Stomach smooth muscle (tissue), 2 donors: ENCODE results near the gene ZBTB7C.

Source experiments
- H3K27ac ChIP-seq: one replicate; pipeline ENCODE4 v1.7.0; 2013; ENCODE audit warnings: mild to moderate bottlenecking, low read length, inconsistent platforms
- H3K27me3 ChIP-seq, 2 donors: one replicate each; pipeline ENCODE4 v1.7.0; 2013; ENCODE audit warnings: low read length in 2 of 2; ENCODE audit not compliant: insufficient read depth in 2 of 2, control insufficient read depth in 1 of 2
- H3K36me3 ChIP-seq, 2 donors: one replicate each; pipeline ENCODE4 v1.7.0; 2013; ENCODE audit warnings: low read length in 2 of 2; ENCODE audit not compliant: control insufficient read depth in 2 of 2, insufficient read depth in 2 of 2
- H3K4me1 ChIP-seq: one replicate; pipeline ENCODE4 v1.7.0; 2013; ENCODE audit warnings: low read length; ENCODE audit not compliant: control insufficient read depth, insufficient read depth
- H3K4me3 ChIP-seq, 2 donors: one replicate each; pipeline ENCODE4 v1.7.0; 2013; ENCODE audit warnings: low read length in 2 of 2
- H3K9ac ChIP-seq, 2 donors: one replicate each; pipeline ENCODE4 v1.7.0; 2013; ENCODE audit warnings: low read length in 2 of 2, mild to moderate bottlenecking in 1 of 2
- H3K9me3 ChIP-seq, 2 donors: one replicate each; pipeline ENCODE4 v1.7.0; 2013; ENCODE audit warnings: low read length in 2 of 2; ENCODE audit not compliant: control insufficient read depth in 2 of 2
- donor health status: healthy.
- donor health status: Pancreatic carcinoma.

Gene ZBTB7C

DNA sequence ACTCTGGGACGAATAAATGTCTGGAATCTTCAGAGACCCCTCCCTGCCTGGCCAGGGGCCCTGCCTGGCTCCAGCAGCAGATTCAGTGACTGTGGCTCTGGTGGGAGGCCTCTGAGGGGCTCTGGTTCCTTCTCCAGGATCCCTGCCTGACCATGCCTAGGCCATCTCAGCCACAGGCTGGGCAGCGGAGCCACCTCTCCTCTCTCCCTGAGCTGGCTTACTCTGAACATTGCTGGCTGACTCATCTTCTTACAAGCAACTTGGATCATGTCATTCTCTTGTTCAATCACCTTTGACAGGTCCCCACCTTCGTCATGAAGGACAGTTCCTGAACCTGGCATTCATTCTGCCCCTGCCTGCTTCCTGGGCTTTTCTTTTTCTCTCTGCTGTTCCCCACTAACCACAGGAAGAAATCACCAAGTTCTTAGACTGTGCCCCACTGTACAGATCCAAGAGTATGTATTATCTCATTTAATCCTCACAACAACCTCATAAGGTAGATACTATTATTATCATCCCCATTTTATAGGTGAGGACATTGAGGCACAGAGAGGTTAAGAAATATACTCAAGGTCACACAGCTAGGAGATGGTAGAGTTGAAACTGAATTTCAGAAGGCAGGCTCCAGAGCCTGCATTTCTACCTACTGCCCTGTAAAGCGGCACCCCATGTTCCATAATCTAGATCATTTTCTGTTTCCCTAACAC lies 323.2 kb downstream of the ZBTB7C start:
- Histone ChIP-seq H3K36me3 (no peaks in the 10 kb centered on the region), H3K27ac (no peak overlapping the region), H3K27me3 (no peaks in the 10 kb centered on the region), H3K4me3 (no peak overlapping the region), H3K9me3 (no peaks in the 10 kb centered on the region), H3K9ac (no peak overlapping the region), H3K4me1 (no peaks in the 10 kb centered on the region)

DNA sequence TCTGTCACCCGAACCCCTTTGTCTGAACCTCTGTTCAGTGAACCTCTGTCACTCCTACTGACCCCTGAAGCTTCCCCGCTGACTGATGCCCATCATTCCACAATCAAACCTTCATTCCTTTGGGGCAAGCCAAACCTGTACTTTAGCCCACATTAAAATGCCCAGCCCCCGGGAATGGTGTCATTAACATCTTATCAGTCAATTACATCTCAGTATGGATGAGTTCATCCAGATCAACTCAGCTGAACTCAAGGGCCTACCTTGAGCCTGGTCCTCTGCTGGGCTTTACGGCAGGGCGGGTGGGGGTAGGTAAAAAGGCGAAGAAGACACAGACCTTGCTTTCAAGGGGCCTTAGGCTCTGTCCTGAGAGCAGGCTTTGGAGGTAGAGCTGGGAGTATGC lies 324.3 kb downstream of the ZBTB7C start:
- no peaks in the 10 kb centered on the region for H3K9me3 ChIP-seq
- H3K27ac ChIP-seq: no peak overlapping the region

GRCh38 chr18:48084041-48084757 lies 325.0 kb downstream of the ZBTB7C start:
- Histone ChIP-seq H3K9me3 (no peaks in the 10 kb centered on the region), H3K27me3 (no peaks in the 10 kb centered on the region), H3K4me1 (no peaks in the 10 kb centered on the region), H3K36me3 (no peaks in the 10 kb centered on the region), H3K27ac (no peak overlapping the region), H3K9ac (no peak overlapping the region), H3K4me3 (no peak overlapping the region)

More for the DNA sequence above, 324.3 kb downstream of the ZBTB7C start:
- H3K36me3 ChIP-seq: no peaks in the 10 kb centered on the region
- no peak overlapping the region for H3K9ac ChIP-seq
- no peaks in the 10 kb centered on the region for H3K4me1 ChIP-seq
- no peaks in the 10 kb centered on the region for H3K27me3 ChIP-seq
- no peak overlapping the region for H3K4me3 ChIP-seq

DNA sequence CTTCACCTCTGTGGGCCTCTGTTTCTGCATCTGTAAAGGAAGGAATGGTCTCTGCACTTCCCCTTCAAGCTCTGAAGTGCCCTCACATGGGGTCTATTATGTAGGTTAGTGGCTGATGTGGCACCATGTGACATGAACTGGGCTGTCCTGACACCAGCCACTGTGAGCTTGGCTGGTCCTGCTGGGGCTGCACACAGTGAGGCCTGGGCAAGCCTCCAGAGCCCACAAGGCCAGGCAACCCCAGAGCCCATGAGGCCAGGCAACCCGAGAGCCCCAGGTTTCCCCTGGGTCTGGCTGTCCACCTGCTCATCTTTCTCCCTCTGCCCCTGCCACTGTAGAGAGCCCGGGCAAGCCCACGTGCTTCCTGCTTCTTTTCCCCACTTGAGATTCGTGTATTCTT lies 328.6 kb downstream of the ZBTB7C start:
- H3K36me3 ChIP-seq: no peaks in the 10 kb centered on the region
- no peaks in the 10 kb centered on the region for H3K27me3 ChIP-seq
- no peak overlapping the region for H3K4me3 ChIP-seq
- no peaks in the 10 kb centered on the region for H3K9me3 ChIP-seq
- H3K27ac ChIP-seq: no peak overlapping the region
- no peak overlapping the region for H3K9ac ChIP-seq
- H3K4me1 ChIP-seq: peaks cover 2% of the 10 kb centered on the region

GRCh38 chr18:48079885-48080284 lies 329.3 kb downstream of the ZBTB7C start:
- Histone ChIP-seq H3K27me3 (no peaks in the 10 kb centered on the region), H3K4me3 (no peak overlapping the region), H3K9ac (no peak overlapping the region), H3K36me3 (no peaks in the 10 kb centered on the region), H3K4me1 (peaks cover 2% of the 10 kb centered on the region), H3K9me3 (no peaks in the 10 kb centered on the region), H3K27ac (no peak overlapping the region)

DNA sequence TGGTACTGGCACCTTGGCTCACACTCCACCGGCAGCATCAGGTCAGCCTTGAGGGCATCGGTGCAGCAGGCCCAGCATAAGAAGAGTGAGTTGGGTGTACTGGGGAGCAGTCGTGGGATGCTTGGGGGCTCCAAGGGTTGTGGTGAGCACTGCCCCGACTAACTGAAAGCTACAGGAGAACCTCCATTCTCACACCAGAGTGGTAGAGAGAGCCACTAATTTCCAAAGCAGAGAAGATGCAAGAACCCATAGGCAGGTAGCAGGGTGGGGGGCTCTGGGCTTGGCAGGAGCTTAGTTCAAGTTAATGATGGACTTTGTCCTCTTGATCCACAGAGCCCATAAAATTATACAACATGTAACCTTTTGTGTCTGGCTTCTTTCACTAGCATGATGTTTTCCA lies 330.7 kb downstream of the ZBTB7C start:
- H3K4me3 ChIP-seq: no peak overlapping the region
- H3K9me3 ChIP-seq: no peaks in the 10 kb centered on the region
- no peaks in the 10 kb centered on the region for H3K27me3 ChIP-seq
- no peaks in the 10 kb centered on the region for H3K36me3 ChIP-seq
- H3K4me1 ChIP-seq: peaks cover 2% of the 10 kb centered on the region
- no peak overlapping the region for H3K27ac ChIP-seq
- no peak overlapping the region for H3K9ac ChIP-seq

DNA sequence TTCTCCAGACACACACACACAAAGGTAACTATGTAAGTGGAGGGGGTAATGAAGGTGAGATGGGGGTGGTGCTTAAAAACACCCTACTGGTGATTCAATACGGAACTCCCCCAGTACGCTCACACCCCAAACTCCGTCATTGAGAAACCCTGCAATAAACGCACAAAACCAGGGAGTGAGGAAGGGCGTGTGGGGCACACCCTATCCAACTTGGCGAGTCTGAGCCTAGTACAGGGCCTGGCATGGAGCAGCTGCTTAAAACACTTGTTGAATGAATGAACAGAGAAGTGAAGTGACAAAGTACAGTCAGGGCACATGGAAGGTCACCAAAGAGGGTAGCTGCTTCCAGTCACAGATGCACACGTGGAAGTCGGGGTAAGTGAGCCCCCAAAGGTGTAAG lies 331.9 kb downstream of the ZBTB7C start:
- Histone ChIP-seq H3K27ac (no peak overlapping the region), H3K27me3 (no peaks in the 10 kb centered on the region), H3K9me3 (no peaks in the 10 kb centered on the region), H3K36me3 (no peaks in the 10 kb centered on the region), H3K4me1 (peaks cover 2% of the 10 kb centered on the region), H3K9ac (no peak overlapping the region), H3K4me3 (no peak overlapping the region)

GRCh38 chr18:48076461-48076860 lies 332.7 kb downstream of the ZBTB7C start:
- Histone ChIP-seq H3K27ac (no peak overlapping the region), H3K27me3 (no peaks in the 10 kb centered on the region), H3K36me3 (no peaks in the 10 kb centered on the region), H3K9ac (no peak overlapping the region), H3K4me1 (peaks cover 2% of the 10 kb centered on the region), H3K4me3 (no peak overlapping the region), H3K9me3 (no peaks in the 10 kb centered on the region)

GRCh38 chr18:48075707-48076093 lies 333.5 kb downstream of the ZBTB7C start:
- Histone ChIP-seq H3K4me1 (peaks cover 2% of the 10 kb centered on the region), H3K4me3 (no peak overlapping the region), H3K9me3 (no peaks in the 10 kb centered on the region), H3K27me3 (no peaks in the 10 kb centered on the region), H3K36me3 (no peaks in the 10 kb centered on the region), H3K9ac (no peak overlapping the region), H3K27ac (no peak overlapping the region)

DNA sequence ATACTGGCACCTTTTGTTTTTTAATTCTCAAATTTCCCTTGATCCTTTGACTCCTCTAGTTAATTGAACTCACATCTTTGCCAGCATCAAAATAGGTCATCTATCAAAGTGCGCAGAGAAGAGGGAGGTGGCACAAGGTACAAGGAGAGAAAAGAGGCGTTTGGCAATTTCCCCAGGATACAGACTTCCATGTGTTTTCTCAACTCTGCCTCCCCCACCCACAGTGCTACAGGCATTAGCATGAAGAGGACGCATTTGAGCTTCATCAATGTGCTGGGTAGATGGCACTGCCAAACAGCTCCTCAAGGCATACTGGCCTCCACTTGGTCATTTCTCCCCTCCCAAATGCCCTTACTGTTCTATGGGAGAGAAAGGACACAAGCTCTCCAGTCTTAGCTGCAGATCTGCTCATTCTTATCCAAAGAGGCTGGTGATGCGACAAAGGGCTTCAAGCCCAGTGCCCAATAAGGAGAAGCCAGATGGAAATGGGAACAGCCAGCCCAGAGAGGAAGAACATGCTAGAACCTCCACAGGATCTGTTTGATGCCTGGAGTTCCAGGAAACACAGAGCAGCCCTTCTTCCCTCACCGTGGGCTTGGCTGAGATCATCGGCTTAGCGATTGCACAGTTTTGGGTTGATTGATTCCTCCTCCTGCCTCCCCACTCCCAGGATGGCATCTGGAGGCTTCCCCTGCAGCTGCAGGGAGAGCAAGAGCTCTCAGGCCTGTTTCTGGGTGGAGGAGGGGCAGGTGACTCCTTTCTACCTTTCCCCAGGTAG lies 334.1 kb downstream of the ZBTB7C start:
- H3K27ac ChIP-seq: no peak overlapping the region
- H3K4me1 ChIP-seq: peaks cover 2% of the 10 kb centered on the region
- no peak overlapping the region for H3K9ac ChIP-seq
- H3K4me3 ChIP-seq: no peak overlapping the region
- no peaks in the 10 kb centered on the region for H3K27me3 ChIP-seq
- H3K36me3 ChIP-seq: no peaks in the 10 kb centered on the region
- H3K9me3 ChIP-seq: no peaks in the 10 kb centered on the region
